B cell (primary cell): ENCODE measurements around the gene EPHA5.

ENCODE experiments used
- EZH2 ChIP-seq: IDR thresholded peaks from 2 replicates; pipeline ENCODE4 v1.6.1; 2012; ENCODE audit warnings: borderline replicate concordance, low read depth, mild to moderate bottlenecking, moderate library complexity, low read length; ENCODE audit not compliant: insufficient read depth, poor library complexity, severe bottlenecking
- TF ChIP-seq, protein P1 (sequence below): fragments of 200-600 bp; IDR thresholded peaks from one replicate; pipeline ENCODE4 v1.8.0; 2022; ENCODE audit warnings: antibody characterized with exemption, mild to moderate bottlenecking

GRCh38 chr4:65353098-65353497, 317.2 kb downstream of the EPHA5 start:
- TF ChIP-seq, protein P1, sequence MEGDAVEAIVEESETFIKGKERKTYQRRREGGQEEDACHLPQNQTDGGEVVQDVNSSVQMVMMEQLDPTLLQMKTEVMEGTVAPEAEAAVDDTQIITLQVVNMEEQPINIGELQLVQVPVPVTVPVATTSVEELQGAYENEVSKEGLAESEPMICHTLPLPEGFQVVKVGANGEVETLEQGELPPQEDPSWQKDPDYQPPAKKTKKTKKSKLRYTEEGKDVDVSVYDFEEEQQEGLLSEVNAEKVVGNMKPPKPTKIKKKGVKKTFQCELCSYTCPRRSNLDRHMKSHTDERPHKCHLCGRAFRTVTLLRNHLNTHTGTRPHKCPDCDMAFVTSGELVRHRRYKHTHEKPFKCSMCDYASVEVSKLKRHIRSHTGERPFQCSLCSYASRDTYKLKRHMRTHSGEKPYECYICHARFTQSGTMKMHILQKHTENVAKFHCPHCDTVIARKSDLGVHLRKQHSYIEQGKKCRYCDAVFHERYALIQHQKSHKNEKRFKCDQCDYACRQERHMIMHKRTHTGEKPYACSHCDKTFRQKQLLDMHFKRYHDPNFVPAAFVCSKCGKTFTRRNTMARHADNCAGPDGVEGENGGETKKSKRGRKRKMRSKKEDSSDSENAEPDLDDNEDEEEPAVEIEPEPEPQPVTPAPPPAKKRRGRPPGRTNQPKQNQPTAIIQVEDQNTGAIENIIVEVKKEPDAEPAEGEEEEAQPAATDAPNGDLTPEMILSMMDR = no peak
- TF ChIP-seq EZH2 = no peak
